GM19025 (cell line): ENCODE data around the gene RNGTT.

ENCODE experiments used
- ATAC-seq: cut with Tn5 transposase; IDR thresholded peaks from one replicate; pipeline ENCODE4 v1.9.1; 2021; ENCODE audit warnings: mild to moderate bottlenecking, low read depth, moderate library complexity; ENCODE audit not compliant: unreplicated experiment

The RNGTT gene

DNA sequence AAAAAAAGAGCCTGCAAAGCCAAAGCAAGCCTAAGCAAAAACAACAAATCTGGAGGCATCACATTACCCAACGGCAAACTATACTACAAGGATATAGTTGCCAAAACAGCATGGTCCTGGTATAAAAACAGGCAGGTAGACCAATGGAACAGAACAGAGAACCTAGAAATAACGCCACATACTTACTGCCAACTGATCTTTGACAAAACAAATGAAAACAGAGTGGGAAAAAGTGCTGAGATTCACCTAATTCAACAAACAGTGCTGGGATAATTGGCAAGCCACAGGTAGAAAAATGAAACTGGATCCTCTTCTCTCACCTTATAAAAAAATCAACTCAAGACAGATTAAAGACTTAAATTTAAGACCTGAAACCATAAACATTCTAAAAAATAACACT lies 291.8 kb downstream of the RNGTT start:
- no peak for ATAC-seq

DNA sequence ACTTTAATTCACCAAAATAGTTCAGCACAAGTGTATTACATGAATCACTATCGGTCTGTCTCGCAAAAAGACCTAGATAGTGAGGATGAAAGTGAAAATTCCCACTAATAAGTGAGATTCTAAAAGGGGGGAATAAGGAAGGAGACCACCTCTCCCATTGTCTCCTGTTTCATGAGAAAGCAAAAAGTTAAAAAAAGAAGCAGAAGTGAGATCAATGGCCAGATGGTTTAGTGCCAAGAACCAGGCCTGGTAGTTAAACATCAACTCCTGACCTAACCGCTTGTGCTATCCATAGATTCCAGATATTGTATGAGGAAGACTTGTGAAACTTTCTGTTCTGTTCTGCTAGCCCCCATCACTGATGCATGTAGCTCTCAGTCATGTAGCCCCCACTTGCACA lies 293.0 kb downstream of the RNGTT start:
- no peak for ATAC-seq

DNA sequence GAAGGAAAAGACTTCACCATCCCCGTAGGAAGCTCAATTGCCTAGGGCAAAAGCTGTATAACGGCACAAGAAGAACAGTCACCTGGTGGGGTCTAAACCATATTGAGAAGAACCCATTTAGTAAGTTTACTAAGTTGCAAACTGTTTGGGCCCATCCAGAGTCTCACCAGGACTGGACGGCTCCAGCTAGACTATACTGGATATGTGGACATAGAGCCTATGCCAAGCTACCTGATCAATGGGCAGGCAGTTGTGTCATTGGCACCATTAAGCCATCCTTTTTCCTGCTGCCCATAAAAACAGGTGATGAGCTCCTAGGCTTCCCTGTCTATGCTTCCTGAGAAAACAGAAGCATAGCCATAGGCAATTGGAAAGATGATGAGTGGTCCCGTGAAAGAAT lies 293.9 kb downstream of the RNGTT start:
- no peak for ATAC-seq

DNA sequence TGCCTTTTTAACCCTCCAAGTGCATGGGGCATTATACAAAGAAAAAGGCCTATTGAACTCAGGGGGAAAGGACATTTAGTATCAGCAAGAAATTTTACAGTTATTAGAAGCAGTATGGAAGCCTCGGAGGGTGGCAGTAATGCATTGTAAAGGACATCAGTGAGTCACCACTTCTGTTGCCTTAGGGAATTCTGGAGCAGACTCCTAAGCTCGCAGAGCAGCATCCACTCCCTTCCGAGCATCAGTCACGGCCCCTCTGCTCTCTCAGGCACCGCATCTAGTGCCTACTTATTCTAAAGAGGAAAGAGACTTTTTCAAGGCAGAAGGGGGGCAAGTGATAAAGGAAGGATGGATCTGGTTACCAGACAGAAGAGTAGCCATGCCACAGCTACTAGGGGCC lies 296.5 kb downstream of the RNGTT start:
- no peak for ATAC-seq

DNA sequence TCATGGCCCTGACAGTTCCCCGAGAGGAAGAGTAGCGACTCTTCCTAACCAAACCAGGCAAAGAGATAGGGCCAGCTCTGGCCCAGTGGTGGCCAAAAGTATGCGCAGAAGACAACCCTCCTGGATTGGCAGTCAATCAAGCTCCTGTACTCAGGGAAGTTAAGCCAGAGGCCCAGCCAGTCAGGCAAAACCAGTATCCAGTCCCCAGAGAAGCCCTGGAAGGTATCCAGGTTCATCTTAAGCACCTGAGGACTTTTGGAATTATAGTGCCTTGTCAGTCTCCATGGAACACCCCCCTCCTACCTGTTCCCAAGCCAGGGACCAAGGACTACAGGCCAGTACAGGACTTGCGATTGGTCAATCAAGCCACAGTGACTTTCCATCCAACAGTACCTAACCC lies 298.3 kb downstream of the RNGTT start:
- no peak for ATAC-seq

DNA sequence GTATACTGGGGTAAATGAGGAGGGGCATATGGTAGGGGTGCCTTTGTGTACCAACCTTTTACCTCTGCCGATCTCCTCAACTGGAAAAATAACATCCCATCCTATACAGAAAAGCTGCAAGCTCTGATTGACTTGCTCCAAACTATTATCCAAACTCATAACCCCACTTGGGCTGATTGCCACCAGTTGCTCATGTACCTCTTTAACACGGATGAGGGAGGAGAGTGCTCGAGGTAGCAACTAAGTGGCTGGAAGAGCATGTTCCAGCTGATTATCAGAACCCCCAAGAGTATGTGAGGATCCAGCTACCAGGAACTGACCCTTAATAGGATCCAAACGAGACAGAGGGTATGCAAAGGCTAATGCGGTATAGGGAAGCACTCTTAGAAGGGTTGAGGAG lies 299.6 kb downstream of the RNGTT start:
- no peak for ATAC-seq

DNA sequence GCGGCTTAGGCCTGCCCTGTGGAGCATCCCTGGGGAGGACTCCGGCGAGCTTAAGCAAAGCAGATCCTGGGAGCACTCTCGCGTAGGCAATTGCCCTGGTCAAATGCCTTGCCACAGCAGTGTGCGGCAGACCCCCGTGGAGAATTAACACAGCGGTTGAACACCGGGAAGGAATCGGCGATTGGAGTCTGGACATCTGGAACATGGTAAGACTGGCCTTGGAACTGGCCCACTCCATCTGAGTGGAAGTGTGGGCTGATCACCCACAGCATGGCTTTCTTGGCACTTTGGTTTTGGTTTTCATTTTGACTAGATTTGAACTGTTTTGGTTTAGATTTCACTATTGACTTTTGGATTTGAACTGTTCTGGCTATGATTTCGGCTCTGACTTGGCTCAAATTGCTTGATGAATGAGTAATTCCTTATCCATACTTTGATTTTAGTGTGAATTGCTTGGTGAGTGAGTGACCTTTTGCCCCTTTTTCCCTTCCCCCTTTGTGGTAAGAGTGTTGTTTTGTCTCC lies 300.7 kb downstream of the RNGTT start:
- ATAC-seq = peak; percentile 45

DNA sequence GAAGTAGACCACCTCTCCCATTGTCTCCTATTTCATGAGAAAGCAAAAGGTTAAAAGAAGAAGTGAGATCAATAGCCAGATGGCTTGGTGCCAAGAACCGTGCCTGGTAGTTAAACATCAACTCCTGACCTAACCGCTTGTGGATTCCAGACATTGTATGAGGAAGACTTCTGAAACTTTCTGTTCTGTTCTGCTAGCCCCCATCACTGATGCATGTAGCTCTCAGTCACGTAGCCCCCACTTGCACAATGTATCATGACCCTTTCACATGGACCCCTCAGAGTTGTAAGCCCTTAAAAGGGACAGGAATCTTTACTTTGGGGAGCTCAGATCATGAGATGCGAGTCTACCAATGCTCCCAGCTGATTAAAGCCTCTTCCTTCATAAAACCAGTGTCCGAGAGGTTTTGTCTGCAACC lies 301.2 kb downstream of the RNGTT start:
- no peak for ATAC-seq

DNA sequence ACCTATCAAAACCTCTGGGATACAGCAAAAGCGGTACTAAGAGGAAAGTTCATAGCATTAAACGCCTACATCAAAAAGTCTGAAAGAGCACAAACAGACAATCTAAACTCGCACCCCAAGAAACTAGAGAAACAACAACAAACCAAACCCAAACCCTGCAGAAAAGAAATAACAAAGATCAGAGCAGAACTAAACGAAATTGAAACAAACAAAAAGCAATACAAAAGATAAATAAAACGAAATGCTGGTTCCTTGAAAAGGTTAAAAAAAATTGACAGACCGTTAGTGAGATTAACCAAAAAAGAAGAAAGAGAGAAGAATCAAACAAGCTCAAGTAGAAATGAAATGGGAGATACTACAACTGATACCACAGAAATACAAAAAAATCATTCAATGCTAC lies 302.3 kb downstream of the RNGTT start:
- no peak for ATAC-seq

DNA sequence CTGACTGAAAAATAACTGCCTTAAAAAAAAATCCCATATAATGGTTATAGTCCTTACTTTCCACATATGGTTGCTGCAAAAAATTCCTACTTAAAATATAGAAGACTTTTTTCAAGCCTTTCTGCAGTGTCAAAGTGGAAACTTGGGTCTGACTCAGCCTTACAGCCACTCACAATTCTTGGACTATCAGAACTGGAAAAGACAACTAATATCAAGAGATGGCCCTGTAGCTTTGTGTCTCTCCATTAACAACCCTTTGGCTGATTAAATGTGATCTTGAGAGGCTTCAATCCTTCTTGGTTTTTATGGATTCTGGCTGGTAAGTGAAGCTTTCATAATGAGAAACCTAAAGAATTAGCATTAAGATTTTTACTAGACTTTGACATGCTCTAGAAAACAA lies 307.8 kb downstream of the RNGTT start:
- ATAC-seq = no peak

DNA sequence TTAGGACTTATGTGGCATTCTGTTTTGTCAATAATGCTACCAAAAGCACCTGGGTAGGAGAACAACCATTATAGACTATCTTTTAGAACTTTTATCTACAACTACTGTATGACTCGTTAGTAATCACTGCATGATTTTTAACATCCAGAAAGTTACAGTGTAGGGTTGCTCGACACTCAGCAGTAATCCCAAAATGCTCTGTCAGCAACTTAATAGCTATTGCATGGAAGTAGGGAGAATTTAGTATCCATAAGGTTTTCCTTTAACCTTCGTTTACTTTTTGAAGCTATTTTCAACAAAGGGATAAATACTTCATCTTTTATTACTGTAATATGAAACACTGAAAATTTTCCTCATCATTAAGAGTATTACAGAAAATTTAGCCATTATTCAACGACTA lies 309.5 kb downstream of the RNGTT start:
- ATAC-seq = no peak

DNA sequence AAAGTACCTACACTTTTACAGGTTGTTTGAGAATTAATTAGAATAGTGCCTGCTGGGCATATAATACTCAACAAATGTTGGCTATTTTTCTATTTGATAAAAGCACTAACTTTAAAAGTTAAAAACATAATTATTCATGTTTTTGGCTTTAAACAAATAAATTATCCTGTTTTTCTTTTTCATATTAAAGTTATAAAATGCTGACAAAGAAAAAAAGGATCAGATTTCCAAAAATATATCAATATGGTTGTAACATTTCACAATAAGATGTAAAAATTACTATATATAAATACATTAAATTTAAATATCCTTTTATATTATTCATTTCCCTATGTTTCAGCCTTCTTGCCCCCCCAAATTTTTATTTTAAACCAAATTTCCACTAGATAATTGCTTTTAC lies 312.0 kb downstream of the RNGTT start:
- no peak for ATAC-seq

DNA sequence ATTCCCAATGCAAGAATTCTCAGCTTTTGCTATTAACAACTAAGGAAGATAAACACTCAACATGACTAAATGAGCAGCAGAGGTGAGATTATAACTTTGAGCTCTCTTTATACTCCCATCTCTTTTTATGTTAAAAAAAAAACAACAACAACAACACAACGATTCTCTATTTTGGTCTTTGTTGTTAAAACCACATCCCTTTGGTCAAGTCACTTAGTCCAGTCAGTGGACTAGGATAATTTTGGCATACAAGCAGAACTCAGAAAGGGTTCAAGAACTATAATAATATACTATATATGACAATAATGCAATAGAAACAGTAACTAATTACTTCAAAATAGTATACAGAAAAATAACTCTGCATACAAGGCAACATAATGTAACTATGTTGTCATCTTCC lies 312.4 kb downstream of the RNGTT start:
- ATAC-seq = no peak

DNA sequence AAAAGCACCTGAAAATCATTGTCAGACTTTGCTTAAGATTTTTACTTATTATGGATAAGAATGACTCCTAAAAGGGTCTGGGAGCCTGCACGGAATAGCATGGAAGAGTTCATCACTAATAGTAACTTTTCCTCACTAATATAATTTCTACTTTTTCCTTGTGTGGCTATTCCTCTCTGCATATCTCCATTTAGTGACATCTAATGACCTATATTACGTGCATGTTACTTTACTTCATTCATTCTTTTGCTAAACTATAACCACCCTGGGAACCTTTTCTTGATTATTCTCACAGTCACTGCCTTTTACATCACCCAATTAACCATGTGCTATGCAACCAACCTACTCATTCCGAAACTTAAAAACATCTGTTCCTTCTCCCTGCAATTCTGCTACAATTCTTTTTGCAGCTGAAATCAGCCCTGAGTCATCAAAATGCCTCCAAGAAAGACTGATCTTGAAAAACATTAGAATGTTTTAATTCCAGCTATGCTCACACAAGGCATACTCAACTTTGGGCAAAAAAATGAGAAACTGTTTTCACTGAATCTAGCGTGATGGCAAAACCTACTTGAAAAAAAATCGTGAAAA lies 313.3 kb downstream of the RNGTT start:
- peak; percentile 90 for ATAC-seq

DNA sequence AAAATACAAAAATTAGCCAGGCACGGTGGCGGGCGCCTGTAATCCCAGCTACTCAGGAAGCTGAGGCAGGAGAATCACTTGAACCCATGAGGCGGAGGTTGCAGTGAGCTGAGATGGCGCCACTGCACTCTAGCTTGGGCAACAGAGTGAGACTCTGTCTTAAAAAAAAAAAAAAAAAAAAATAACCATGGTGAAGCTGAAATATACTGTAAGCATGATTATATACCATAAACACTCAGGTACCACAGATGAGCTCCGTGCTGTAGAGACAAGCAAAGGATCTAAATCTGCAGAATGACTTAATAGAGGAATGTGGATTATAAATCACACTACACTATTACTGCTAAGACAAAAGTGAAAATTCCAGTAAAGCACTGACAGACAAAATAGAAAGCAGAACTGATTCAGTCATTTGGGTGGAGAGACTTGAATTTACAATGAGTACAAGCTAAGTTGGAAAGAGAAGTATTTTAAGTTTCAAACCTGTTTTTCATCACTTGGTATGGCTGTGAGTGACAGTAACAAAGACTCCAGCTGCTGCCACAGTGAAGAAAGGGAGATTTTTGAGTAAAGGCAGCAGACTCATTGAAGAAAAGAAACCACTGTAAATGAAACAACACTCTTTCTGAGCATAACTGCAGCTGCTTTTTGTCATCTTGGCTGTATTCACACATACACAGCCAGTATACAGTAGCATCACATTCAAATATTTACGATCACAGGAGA lies 322.1 kb downstream of the RNGTT start:
- peak; percentile 94 for ATAC-seq

DNA sequence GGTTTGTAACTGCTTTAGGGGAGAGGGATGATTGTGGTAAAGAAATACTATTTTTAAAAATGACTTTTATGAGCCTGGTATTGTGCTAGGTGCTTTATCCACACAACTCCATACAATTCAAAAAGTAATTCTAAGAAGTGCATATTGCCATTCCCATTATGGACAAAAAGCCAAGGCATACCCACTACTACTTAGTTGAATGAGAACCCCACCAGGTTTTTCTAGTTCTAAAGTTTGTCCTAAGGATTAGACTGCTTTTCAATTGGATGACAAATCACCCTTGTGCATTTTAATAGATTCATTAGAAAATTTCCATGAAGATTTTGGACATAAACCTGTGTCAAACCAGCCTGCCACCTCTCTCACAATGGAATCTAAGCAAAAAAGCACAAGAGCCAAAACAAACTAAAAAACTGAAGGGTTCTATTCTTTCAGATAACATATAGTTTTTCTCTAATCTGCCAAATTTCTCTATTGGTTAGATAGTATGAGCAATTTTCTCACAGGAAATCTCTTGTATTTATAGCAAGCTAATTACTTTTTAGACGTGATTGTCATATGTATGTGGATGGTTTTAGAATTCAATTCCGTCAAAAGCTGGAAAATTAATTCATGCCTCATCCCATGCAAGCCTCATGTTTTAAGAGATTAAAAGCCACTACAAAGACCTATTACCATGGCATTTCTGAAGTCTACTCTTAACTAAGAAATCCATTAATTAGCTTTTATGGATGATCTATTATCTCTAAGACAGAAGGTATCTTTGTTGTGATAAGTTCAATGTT lies 325.5 kb downstream of the RNGTT start:
- ATAC-seq = no peak

DNA sequence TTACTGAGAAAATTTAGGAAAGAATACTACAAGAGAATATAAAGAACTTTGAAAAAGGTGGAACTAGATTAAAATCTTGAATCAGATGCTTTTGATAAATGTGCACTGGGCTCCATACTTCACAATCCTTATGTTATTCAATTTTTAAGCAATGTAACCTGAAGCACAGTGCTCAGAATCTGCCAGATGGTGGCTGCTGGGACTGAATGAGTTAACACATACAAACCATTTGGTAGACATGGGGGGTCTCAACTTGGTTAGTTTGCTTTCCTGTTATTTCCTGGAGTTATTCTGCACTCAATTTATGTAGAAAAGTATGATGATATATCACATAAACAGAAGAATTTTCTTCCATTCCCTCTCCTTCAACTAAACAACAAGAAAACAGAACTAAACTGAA lies 326.5 kb downstream of the RNGTT start:
- ATAC-seq = no peak

DNA sequence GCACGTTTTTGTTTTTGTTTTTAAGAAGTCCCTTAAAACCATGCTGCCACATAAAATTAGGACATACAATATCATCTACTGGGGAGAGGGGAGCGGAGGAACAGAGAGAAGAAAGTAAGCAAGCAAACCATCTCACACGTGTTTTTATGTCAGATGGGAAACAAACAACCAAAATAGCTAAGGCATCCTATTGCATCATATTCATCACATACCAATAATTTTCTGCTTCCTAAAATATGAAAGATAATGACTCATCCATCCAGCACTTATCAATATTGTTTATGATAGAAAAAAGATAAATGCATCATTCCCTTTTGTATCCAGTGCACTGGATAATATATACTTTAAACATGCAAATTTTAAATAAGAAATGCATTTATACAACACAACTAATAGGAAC lies 329.6 kb downstream of the RNGTT start:
- no peak for ATAC-seq

DNA sequence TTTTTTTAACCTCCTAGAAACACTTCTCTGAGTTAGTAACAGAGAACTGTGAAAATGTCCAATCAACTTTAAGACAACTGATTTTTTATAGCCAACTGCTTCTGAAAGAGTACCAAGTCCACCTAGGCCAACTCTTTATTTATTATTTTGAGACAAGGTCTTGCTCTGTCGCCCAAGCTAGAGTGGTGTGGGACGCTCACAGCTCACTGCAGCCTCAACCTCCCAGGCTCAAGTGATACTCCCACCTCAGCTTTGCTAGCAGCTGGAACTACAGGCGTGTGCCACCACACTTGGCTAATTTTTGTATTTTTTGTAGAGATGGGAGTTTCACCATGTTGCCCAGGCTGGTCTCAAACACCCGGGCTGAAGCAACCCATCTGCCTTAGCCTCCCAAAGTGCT lies 331.6 kb downstream of the RNGTT start:
- ATAC-seq = no peak

DNA sequence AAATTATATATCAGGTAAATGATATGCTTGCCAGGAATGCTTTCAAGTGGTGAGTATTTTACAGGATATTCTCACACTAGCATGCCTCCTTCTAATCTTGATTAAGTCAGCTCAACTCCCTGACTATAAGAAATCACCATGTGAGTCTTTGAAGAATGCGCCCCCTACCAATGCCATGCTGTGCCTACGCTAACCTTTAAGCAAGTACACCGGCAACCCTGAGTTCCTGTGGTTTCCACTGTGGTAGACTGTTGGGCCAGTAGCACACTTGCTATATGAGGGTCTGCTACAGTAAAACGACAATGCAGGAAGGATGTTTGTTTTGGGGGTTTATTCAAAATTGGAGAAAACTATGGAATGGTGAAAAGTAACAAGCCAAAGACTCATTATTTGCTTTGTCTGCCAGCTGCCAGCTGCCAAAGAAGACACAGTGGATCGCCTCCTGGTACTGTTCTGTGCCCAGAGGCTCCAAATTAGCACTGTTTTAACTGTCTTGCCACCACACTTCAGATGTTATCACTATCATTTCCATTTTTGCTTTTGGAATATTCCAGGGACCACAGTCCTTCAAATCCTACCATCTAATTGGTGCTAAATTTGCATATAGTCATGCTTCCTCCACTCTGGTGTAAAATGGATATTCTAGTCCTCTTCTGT lies 333.5 kb downstream of the RNGTT start:
- ATAC-seq = no peak

DNA sequence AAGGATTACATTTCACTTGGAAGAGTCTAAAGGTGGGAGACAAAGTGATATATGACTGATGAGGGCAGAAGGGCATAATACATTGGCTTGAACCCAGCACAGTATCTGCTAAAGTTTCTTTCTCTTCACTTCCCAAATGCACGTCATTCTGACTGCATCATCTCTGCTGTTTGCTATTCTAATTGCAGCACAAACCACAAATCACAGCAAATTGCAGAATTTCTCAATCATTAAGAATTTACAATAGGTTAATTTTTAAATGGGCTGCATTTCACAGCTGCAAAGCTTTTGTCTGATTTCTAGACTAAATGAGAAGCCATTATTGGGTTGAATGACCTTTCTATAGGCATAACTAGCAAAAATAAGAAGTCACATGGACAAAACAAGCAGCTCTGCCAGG lies 337.0 kb downstream of the RNGTT start:
- ATAC-seq = no peak
